Transverse colon (tissue), 4 donors: Measurements from ENCODE around the gene ZNF853. TPM values are rescaled to one million over a fixed set of nuclear protein-coding genes. Genes with fewer than 3 reads are reported as not detected.

Experiments
- DNase-seq: peaks from one replicate; pipeline ENCODE4 v3.0.0-alpha.2; 2019
- H3K27ac ChIP-seq, 4 donors: fragments of 200-600 bp; sonication (generic); 2 replicates each; pipeline ENCODE4 v1.5.1; 2016 to 2018; ENCODE audit warnings: inconsistent platforms in 4 of 4
- H3K27me3 ChIP-seq: fragments of 200-600 bp; sonication (generic); 2 replicates; pipeline ENCODE4 v1.5.1; 2017; ENCODE audit warnings: inconsistent platforms
- H3K36me3 ChIP-seq, 4 donors: fragments of 200-600 bp; sonication (generic); 2 replicates each; pipeline ENCODE4 v1.5.1; 2017 to 2019; ENCODE audit warnings: inconsistent platforms in 4 of 4
- H3K4me1 ChIP-seq, 4 donors: fragments of 200-600 bp; sonication (generic); 2 replicates each; pipeline ENCODE4 v1.5.1; 2017 to 2020; ENCODE audit warnings: inconsistent platforms in 4 of 4
- H3K4me3 ChIP-seq, 4 donors: fragments of 200-600 bp; sonication (generic); 1 replicate in 1 of 4; 2 replicates in 3 of 4; pipeline versions ENCODE4 v1.5.1 to v1.6.1; 2017 to 2019; ENCODE audit warnings: inconsistent platforms in 4 of 4
- H3K9me3 ChIP-seq, 2 donors: fragments of 200-600 bp; sonication (generic); 2 replicates each; pipeline ENCODE4 v1.5.1; 2017 to 2019; ENCODE audit warnings: inconsistent platforms in 2 of 2
- EP300 ChIP-seq: sonication (generic); formaldehyde crosslinking; IDR thresholded peaks from one replicate; pipeline ENCODE4 v1.6.1; 2017; ENCODE audit warnings: antibody characterized with exemption, low read depth
- POLR2A ChIP-seq: fragments of 450-650 bp; IDR thresholded peaks from one replicate; pipeline ENCODE4 v1.6.1; 2016; ENCODE audit warnings: antibody characterized with exemption, mild to moderate bottlenecking, moderate library complexity
- POLR2AphosphoS5 ChIP-seq, 3 donors: sonication (generic); formaldehyde crosslinking; IDR thresholded peaks; one replicate each; pipeline ENCODE4 v1.6.1; 2016; ENCODE audit warnings: antibody characterized with exemption in 3 of 3
- WGBS, 2 donors: methylation state at CpG; one replicate each; pipeline ENCODE4 v1.1.5; 2018; ENCODE audit warnings: low coverage in 1 of 2; 5-methylcytosine and 5-hydroxymethylcytosine counted together
- in situ Hi-C, 4 donors: fragments of 200-750 bp; cut with MboI; loops; one replicate each; pipeline versions ENCODE4 v1.15.0 to v1.15.1; 2017; ENCODE audit warnings: low sequenced_read_pairs in 3 of 4, low pct_ligation_motif_present in 1 of 4, low pct_unique_long_range_greater_than_20kb in 1 of 4
- intact Hi-C: fragments of 100-400 bp; cut with DNase I; formaldehyde crosslinking; loops from one replicate; pipeline ENCODE4 v1.15.1; 2023; ENCODE audit warnings: low total_unique reads
- total RNA-seq, 4 donors: library from RNA; depleted of rRNA; stranded (reverse); fragments of >200 nt; gene quantifications; one replicate each; pipeline ENCODE4 v1.1.0, GENCODE V29; 2016
- TF ChIP-seq, protein P1 (sequence below), 5 experiments: fragments of 200-600 bp in 3 of 5; fragments of 450-650 bp in 2 of 5; sonication (generic) in 3 of 5; IDR thresholded peaks; 1 replicate in 2 of 5; 2 replicates in 3 of 5; pipeline ENCODE4 v1.5.1; 2016 to 2017; ENCODE audit warnings: antibody characterized with exemption in 5 of 5, inconsistent platforms in 3 of 5, mild to moderate bottlenecking in 2 of 5, moderate library complexity in 1 of 5

ZNF853 gene
- total RNA-seq, 4 donors from 2014 or later, result 2.9 to 18.7 (median 7.3) TPM

DNA sequence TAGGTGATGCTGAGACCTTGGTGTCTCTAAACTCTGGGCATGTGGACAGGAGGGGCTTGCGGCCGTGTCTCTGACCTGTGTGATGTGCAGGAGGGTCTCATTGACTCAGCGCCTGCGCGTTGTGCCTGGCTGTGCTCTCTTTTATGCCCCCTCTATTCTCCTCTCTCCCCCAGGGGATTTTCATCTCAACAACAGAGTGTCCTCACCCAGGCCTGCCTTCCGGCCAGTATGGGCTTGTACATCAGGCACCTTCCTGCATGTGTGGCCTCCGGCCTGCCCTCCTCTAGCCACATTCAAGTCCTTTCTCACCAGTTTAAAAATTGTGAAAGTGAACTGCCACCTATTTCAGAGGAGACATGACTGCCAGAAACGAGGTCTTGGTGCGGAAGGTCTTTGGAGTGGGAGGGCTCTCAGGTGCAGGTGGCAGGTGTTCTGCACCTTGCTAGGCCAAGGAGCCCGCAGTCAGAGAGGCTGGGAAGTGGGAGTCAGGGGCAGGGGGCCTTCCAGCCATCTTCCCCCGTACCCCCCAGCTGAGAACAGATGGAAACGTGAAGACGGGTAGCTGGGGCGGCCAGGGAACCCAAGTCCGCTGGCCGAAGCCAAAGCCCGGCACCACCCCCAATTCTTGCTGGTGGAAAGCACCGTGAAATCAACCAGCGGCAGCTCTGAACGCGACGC is 26.1 kb upstream of the ZNF853 start:
- H3K9me3 ChIP-seq, result no peaks in the 10 kb centered on the region
- H3K27me3 ChIP-seq, result no peaks in the 10 kb centered on the region
- peaks cover 7 to 16% (median 12%) of the 10 kb centered on the region in 4 donors for H3K4me1 ChIP-seq
- H3K27ac ChIP-seq, result peak overlapping the region; percentile 33 to 95 (median 91)
- peak overlapping the region in 3 of 4 donors; percentile 72 to 84 (median 73) for H3K4me3 ChIP-seq
- in situ Hi-C loops, result no loop called here
- TF ChIP-seq EP300, result no peak
- no peak for TF ChIP-seq POLR2AphosphoS5 (IDR thresholded peaks at IDR 0.05)
- TF ChIP-seq, protein P1, sequence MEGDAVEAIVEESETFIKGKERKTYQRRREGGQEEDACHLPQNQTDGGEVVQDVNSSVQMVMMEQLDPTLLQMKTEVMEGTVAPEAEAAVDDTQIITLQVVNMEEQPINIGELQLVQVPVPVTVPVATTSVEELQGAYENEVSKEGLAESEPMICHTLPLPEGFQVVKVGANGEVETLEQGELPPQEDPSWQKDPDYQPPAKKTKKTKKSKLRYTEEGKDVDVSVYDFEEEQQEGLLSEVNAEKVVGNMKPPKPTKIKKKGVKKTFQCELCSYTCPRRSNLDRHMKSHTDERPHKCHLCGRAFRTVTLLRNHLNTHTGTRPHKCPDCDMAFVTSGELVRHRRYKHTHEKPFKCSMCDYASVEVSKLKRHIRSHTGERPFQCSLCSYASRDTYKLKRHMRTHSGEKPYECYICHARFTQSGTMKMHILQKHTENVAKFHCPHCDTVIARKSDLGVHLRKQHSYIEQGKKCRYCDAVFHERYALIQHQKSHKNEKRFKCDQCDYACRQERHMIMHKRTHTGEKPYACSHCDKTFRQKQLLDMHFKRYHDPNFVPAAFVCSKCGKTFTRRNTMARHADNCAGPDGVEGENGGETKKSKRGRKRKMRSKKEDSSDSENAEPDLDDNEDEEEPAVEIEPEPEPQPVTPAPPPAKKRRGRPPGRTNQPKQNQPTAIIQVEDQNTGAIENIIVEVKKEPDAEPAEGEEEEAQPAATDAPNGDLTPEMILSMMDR (IDR thresholded peaks at IDR 0.05), result no peak
- TF ChIP-seq POLR2A, result no peak
- peaks cover 0 to 24% (median 3%) of the 10 kb centered on the region in 4 donors for H3K36me3 ChIP-seq
- 52 to 100% methylated on average over 3 to 19 of the region's 22 CpGs for WGBS, 2 donors
- no peak for DNase-seq
- intact Hi-C loops, result no loop called here

DNA sequence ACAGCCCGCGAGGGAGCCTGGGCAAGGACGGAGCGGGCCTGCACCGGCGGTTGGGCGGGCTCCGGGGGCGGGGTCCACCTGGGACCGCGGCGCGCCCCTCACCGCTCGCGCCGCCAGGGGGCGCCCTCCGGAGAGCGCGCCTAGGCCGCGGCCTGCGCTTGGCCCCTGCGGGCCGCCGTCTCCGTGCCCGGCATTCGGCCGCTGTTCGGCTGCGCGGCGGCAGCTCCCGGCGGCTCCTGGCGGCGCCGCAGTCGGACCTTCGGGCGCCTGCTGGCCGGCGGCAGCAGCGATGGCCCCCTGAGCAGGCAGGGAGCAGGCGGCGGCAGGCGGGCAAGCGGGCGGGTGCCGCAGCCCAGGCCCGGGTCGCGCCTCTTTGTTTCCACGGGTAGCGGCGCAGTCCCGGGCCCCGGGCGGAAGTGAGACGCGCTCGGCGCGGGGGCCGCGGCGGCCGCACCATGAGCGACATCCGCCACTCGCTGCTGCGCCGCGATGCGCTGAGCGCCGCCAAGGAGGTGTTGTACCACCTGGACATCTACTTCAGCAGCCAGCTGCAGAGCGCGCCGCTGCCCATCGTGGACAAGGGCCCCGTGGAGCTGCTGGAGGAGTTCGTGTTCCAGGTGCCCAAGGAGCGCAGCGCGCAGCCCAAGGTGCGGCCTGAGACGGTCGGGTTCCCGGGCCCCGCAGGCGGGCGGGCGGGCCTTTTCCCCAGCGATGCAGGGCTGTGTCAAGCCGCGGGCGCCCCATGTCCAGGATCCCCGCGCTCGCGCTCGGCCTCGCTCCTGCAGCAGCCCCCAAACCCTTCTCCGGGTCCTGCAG is 25.4 kb upstream of the ZNF853 start, which contains the start of gene INTS15:
INTS15 (plus strand) TSS at position 193 of the 816 bp plus-strand sequence; CDS start at position 456, 263 bp downstream.
- in situ Hi-C loops, result no loop called here

DNA sequence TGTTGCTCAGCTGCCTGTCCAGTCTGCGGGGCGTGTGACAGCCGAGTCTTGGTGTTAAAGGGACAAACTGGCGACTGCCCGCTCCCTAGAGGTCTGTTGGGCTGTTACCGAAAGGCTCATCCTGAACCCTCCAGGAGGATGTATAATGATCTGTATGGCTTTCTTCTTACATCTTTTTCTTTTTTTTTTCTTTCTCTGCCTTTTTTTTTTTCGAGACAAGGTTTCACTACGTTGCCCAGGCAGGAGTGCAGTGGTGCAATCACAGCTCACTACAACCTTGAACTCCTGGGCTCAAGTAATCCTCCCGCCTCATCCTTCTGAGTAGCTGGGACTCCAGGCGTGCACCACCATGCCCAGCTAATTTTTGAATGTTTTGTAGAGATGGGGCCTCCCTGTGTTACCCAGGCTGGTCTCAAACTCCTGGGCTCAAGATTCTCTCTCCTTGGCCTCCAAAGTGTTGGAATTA is 24.7 kb upstream of the ZNF853 start:
- TF ChIP-seq EP300, result no peak
- no peak for TF ChIP-seq POLR2A
- TF ChIP-seq, protein P1 (IDR thresholded peaks at IDR 0.05), result no peak
- TF ChIP-seq POLR2AphosphoS5 (IDR thresholded peaks at IDR 0.05), result no peak
- Histone ChIP-seq H3K9me3 (no peaks in the 10 kb centered on the region), H3K4me1 (peaks cover 7 to 16% (median 12%) of the 10 kb centered on the region in 4 donors), H3K4me3 (peak overlapping the region; percentile 72 to 87 (median 78)), H3K27ac (peak overlapping the region; percentile 90 to 95 (median 92)), H3K36me3 (peaks cover 0 to 37% (median 10%) of the 10 kb centered on the region in 4 donors), H3K27me3 (no peaks in the 10 kb centered on the region)
- no peak for DNase-seq
- intact Hi-C loops, result no loop called here
- in situ Hi-C loops, result no loop called here
- 5 to 6% methylated on average over 4 to 10 of the region's 10 CpGs for WGBS, 2 donors

More for the DNA sequence above, 25.4 kb upstream of the ZNF853 start, which contains the start of gene INTS15:
- TF ChIP-seq, protein P1 (IDR thresholded peaks at IDR 0.05), result peak in 4 of 5 experiments; percentile 26 to 81 (median 66)
- TF ChIP-seq POLR2A (no peak), POLR2AphosphoS5 (IDR thresholded peaks at IDR 0.05) (peak in 2 of 3 donors; percentile 67 to 75)
- intact Hi-C loops, result no loop called here
- H3K27me3 ChIP-seq, result no peaks in the 10 kb centered on the region
- peaks cover 0 to 31% (median 6%) of the 10 kb centered on the region in 4 donors for H3K36me3 ChIP-seq
- peak; percentile 84 for DNase-seq
- peak within 1 kb of the TSS; percentile 90 to 95 (median 92) for H3K27ac ChIP-seq
- peaks cover 7 to 16% (median 12%) of the 10 kb centered on the region in 4 donors for H3K4me1 ChIP-seq
- WGBS, 2 donors, result 1% methylated on average over 33 of the region's 107 CpGs; no CpG with 5 or more reads in 1 of the 2 donors
- no peaks in the 10 kb centered on the region for H3K9me3 ChIP-seq
- H3K4me3 ChIP-seq, result peak within 1 kb of the TSS; percentile 72 to 87 (median 78)

DNA sequence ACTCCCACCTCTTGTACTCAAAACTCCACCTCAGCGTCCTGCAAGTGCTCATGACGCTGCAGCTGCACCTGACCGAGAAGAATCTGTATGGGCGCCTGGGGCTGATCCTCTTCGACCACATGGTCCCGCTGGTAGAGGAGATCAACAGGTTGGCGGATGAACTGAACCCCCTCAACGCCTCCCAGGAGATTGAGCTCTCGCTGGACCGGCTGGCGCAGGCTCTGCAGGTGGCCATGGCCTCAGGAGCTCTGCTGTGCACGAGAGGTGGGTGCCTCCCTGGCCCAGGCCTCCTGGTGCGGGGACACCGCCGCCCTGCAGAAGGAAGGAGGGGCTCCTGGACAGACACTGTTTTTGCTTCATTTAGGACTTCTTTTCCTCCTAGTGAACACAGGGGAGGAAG is 15.3 kb upstream of the ZNF853 start:
- Histone ChIP-seq H3K4me3 (no peak overlapping the region), H3K36me3 (peaks cover 0 to 50% (median 22%) of the 10 kb centered on the region in 4 donors), H3K4me1 (no peaks in the 10 kb centered on the region), H3K27me3 (no peaks in the 10 kb centered on the region), H3K27ac (no peak overlapping the region), H3K9me3 (no peaks in the 10 kb centered on the region)
- no peak for DNase-seq
- in situ Hi-C loops (no loop called here), intact Hi-C loops (no loop called here)
- TF ChIP-seq, protein P1 (IDR thresholded peaks at IDR 0.05), result no peak
- no peak for TF ChIP-seq POLR2A
- TF ChIP-seq POLR2AphosphoS5 (IDR thresholded peaks at IDR 0.05), result no peak
- no peak for TF ChIP-seq EP300
- 92% methylated on average over 15 of the region's 15 CpGs; no CpG with 5 or more reads in 1 of the 2 donors for WGBS, 2 donors
